Left lung (tissue), 10 donors: Measurements from ENCODE around the gene REL. TPM values are rescaled to one million over a fixed set of nuclear protein-coding genes. Genes with fewer than 3 reads are reported as not detected.

Experiments
- ATAC-seq: fragments of 200-7000 bp; cut with Tn5 transposase; one replicate; pipeline ENCODE4 v1.9.1; 2020; ENCODE audit warnings: moderate library complexity
- DNase-seq, 4 donors: peaks; one replicate each; pipeline ENCODE4 v3.0.0-alpha.2; 2013 to 2020
- H3K27ac ChIP-seq, 2 donors: fragments of 200-600 bp; sonication (generic) in 1 of 2; one replicate each; pipeline versions ENCODE4 v1.5.0 to v1.8.0; 2020 to 2021
- H3K27me3 ChIP-seq, 2 donors: fragments of 200-600 bp; sonication (generic) in 1 of 2; one replicate each; pipeline versions ENCODE4 v1.5.0 to v1.8.0; 2020 to 2021
- H3K36me3 ChIP-seq, 2 donors: fragments of 200-600 bp; sonication (generic) in 1 of 2; one replicate each; pipeline versions ENCODE4 v1.5.0 to v1.8.0; 2020 to 2021
- H3K4me1 ChIP-seq, 2 donors: fragments of 200-600 bp; one replicate each; pipeline ENCODE4 v1.8.0; 2021
- H3K4me3 ChIP-seq, 2 donors: fragments of 200-600 bp; sonication (generic) in 1 of 2; one replicate each; pipeline versions ENCODE4 v1.5.0 to v1.8.0; 2020 to 2021; ENCODE audit warnings: mild to moderate bottlenecking in 1 of 2
- H3K9me3 ChIP-seq, 2 donors: fragments of 200-600 bp; sonication (generic) in 1 of 2; one replicate each; pipeline versions ENCODE4 v1.5.0 to v1.8.0; 2020 to 2021
- intact Hi-C, 2 donors: fragments of 100-400 bp; cut with DNase I; formaldehyde crosslinking; loops; one replicate each; pipeline versions ENCODE4 v1.11.2 to v1.14.2; 2022
- polyA plus RNA-seq, 6 donors: library from polyadenylated mRNA; unstranded; fragments of 120-200 nt; gene quantifications; one replicate each; pipeline ENCODE4 v1.2.1, GENCODE V29; 2013; ENCODE audit not compliant: insufficient read length in 6 of 6
- total RNA-seq, 2 donors: library from RNA; stranded (reverse); fragmentation: NEBNext Ultra II Directional; extraction: Animal tissue kit (Norgen Biotek cat#: 25700); gene quantifications; one replicate each; pipeline ENCODE4 v1.2.1, GENCODE V29; 2021
- TF ChIP-seq, protein P1 (sequence below), 2 donors: fragments of 200-600 bp; sonication (generic) in 1 of 2; IDR thresholded peaks; one replicate each; pipeline versions ENCODE4 v1.5.0 to v1.8.0; 2021; ENCODE audit warnings: antibody characterized with exemption in 2 of 2
- donor health status: DM: no; HTN: yes; CAD: no.
- donor health status: DM: no; HTN: no; CAD: no.

Gene REL
- total and polyA plus RNA-seq, 8 donors = 10.0 to 31.8 (median 11.9) TPM

DNA sequence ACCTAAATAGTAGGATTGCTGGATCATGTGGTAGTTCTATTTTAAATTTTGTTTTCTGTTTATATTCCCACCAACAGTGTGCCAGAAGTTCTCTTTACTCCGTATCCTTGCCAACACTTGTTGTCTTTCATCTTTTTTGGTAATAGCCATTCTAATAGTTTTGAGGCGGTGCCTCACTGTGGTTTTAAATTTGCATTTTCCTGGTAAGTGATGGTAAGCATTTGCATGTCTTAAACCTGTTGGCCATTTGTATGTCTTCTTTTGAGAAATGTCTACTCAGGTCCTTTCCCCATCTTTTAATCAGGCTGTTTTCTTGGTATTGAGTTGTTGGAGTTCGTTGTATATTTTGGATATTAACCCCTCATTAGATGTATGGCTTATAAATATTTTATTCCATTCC, 51.6 kb downstream of the REL start:
- intact Hi-C loops = no loop called here
- no peak for ATAC-seq
- Histone ChIP-seq H3K4me1 (peaks cover 0 to 20% of the 10 kb centered on the region in 2 donors), H3K9me3 (no peaks in the 10 kb centered on the region), H3K36me3 (peaks cover 0 to 20% of the 10 kb centered on the region in 2 donors), H3K27ac (no peak overlapping the region), H3K27me3 (no peaks in the 10 kb centered on the region), H3K4me3 (no peak overlapping the region)
- no peak for DNase-seq
- TF ChIP-seq, protein P1, sequence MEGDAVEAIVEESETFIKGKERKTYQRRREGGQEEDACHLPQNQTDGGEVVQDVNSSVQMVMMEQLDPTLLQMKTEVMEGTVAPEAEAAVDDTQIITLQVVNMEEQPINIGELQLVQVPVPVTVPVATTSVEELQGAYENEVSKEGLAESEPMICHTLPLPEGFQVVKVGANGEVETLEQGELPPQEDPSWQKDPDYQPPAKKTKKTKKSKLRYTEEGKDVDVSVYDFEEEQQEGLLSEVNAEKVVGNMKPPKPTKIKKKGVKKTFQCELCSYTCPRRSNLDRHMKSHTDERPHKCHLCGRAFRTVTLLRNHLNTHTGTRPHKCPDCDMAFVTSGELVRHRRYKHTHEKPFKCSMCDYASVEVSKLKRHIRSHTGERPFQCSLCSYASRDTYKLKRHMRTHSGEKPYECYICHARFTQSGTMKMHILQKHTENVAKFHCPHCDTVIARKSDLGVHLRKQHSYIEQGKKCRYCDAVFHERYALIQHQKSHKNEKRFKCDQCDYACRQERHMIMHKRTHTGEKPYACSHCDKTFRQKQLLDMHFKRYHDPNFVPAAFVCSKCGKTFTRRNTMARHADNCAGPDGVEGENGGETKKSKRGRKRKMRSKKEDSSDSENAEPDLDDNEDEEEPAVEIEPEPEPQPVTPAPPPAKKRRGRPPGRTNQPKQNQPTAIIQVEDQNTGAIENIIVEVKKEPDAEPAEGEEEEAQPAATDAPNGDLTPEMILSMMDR (IDR thresholded peaks at IDR 0.05) = no peak

GRCh38 chr2:60934165-60934722, 52.9 kb downstream of the REL start:
- ATAC-seq = peak; percentile 67
- H3K27ac ChIP-seq = peak overlapping the region in 1 of 2 donors; percentile 53
- TF ChIP-seq, protein P1 (IDR thresholded peaks at IDR 0.05) = no peak

GRCh38 chr2:60936757-60937156, 55.4 kb downstream of the REL start:
- DNase-seq (no peak), ATAC-seq (no peak)
- Histone ChIP-seq H3K4me3 (no peak overlapping the region), H3K4me1 (peaks cover 0 to 20% of the 10 kb centered on the region in 2 donors), H3K9me3 (no peaks in the 10 kb centered on the region), H3K27ac (peak overlapping the region in 1 of 2 donors; percentile 53), H3K27me3 (no peaks in the 10 kb centered on the region), H3K36me3 (peaks cover 0 to 15% of the 10 kb centered on the region in 2 donors)
- TF ChIP-seq, protein P1 (IDR thresholded peaks at IDR 0.05) = no peak
- intact Hi-C loops = no loop called here

More at GRCh38 chr2:60934165-60934722, 52.9 kb downstream of the REL start:
- H3K9me3 ChIP-seq = no peaks in the 10 kb centered on the region
- peaks cover 0 to 20% of the 10 kb centered on the region in 2 donors for H3K4me1 ChIP-seq
- intact Hi-C loops = no loop called here
- peaks cover 0 to 19% of the 10 kb centered on the region in 2 donors for H3K36me3 ChIP-seq
- no peaks in the 10 kb centered on the region for H3K27me3 ChIP-seq
- DNase-seq = no peak
- no peak overlapping the region for H3K4me3 ChIP-seq

- no peaks in the 10 kb centered on the region for H3K9me3 ChIP-seq
- peaks cover 0 to 11% of the 10 kb centered on the region in 2 donors for H3K36me3 ChIP-seq
- no peak for DNase-seq
- no peak for ATAC-seq
- H3K4me3 ChIP-seq = no peak overlapping the region
- intact Hi-C loops = no loop called here
- no peak overlapping the region for H3K27ac ChIP-seq
- no peaks in the 10 kb centered on the region for H3K27me3 ChIP-seq
- TF ChIP-seq, protein P1 (IDR thresholded peaks at IDR 0.05) = no peak
- H3K4me1 ChIP-seq = peaks cover 0 to 20% of the 10 kb centered on the region in 2 donors
These were observed 56.9 kb downstream of the REL start for GRCh38 chr2:60938301-60938700.

DNA sequence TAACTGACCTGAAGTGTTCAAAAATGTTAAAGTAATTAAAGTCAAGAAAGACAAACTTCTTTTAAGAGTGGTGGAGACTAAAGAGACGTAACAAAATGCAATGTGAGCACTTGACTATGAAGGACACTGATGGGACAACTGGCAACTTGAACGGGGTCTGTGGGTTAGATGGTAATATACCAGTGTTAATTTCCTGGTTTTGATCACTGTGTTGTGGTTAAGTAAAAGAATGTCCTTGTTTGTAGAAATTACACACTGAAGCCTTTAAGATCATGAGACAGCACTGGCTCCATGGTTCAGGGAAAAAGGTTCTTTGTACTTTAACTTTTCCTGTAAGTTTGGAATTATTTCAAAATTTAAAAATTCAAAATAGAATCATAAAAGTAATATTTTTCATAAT, 58.2 kb downstream of the REL start:
- no peak overlapping the region for H3K27ac ChIP-seq
- H3K27me3 ChIP-seq = no peaks in the 10 kb centered on the region
- no peaks in the 10 kb centered on the region for H3K9me3 ChIP-seq
- DNase-seq (no peak), ATAC-seq (no peak)
- TF ChIP-seq, protein P1 (IDR thresholded peaks at IDR 0.05) = no peak
- H3K4me1 ChIP-seq = peaks cover 0 to 8% of the 10 kb centered on the region in 2 donors
- no peak overlapping the region for H3K4me3 ChIP-seq
- H3K36me3 ChIP-seq = peaks cover 0 to 16% of the 10 kb centered on the region in 2 donors
- intact Hi-C loops = no loop called here
